Uterus (tissue), 4 donors: ENCODE results near the gene PAQR4. TPM values are rescaled to one million over a fixed set of nuclear protein-coding genes. Genes with fewer than 3 reads are reported as not detected.

Experiments
- DNase-seq, 2 donors: peaks; one replicate each; pipeline ENCODE4 v3.0.0-alpha.2; 2019 to 2020
- H3K27ac ChIP-seq, 2 donors: fragments of 200-600 bp; sonication (generic); 1 replicate in 1 of 2; 2 replicates in 1 of 2; pipeline ENCODE4 v1.5.1; 2016 to 2018
- H3K27me3 ChIP-seq, 2 donors: fragments of 200-600 bp; sonication (generic); one replicate each; pipeline ENCODE4 v1.5.1; 2018 to 2019; ENCODE audit warnings: control low read depth in 1 of 2
- H3K36me3 ChIP-seq, 2 donors: fragments of 200-600 bp; sonication (generic); one replicate each; pipeline ENCODE4 v1.5.1; 2019; ENCODE audit warnings: control low read depth in 1 of 2
- H3K4me1 ChIP-seq, 2 donors: fragments of 200-600 bp; sonication (generic); one replicate each; pipeline ENCODE4 v1.5.1; 2018 to 2019; ENCODE audit warnings: control low read depth in 1 of 2
- H3K4me3 ChIP-seq, 2 donors: fragments of 200-600 bp; sonication (generic); 1 replicate in 1 of 2; 2 replicates in 1 of 2; pipeline ENCODE4 v1.5.1; 2018 to 2019; ENCODE audit warnings: mild to moderate bottlenecking in 1 of 2
- H3K9me3 ChIP-seq, 2 donors: fragments of 200-600 bp; sonication (generic); one replicate each; pipeline ENCODE4 v1.5.1; 2019; ENCODE audit warnings: control low read depth in 1 of 2
- POLR2A ChIP-seq, 2 donors: fragments of 450-650 bp; IDR thresholded peaks; one replicate each; pipeline ENCODE4 v1.6.1; 2016; ENCODE audit warnings: antibody characterized with exemption in 2 of 2, mild to moderate bottlenecking in 1 of 2, moderate library complexity in 1 of 2
- intact Hi-C: fragments of 100-400 bp; cut with DNase I; formaldehyde crosslinking; loops from one replicate; pipeline ENCODE4 v1.15.1; 2023; ENCODE audit warnings: low total_unique reads
- small RNA-seq: library from RNA; depleted of rRNA; stranded (forward); fragments of <200 nt; gene quantifications from one replicate; pipeline ENCODE3, GENCODE V24; 2016
- total RNA-seq, 4 donors: library from RNA; depleted of rRNA in 3 of 4; stranded (reverse); fragments of >200 nt in 3 of 4; gene quantifications; one replicate each; pipeline versions ENCODE4 v1.1.0 to v1.2.4, GENCODE V29; 2014 to 2023
- TF ChIP-seq, protein P1 (sequence below), 4 experiments: fragments of 200-600 bp in 2 of 4; fragments of 450-650 bp in 2 of 4; sonication (generic) in 2 of 4; IDR thresholded peaks; one replicate each; pipeline ENCODE4 v1.5.1; 2016 to 2019; ENCODE audit warnings: antibody characterized with exemption in 4 of 4, mild to moderate bottlenecking in 2 of 4, moderate library complexity in 1 of 4
- donor health status: DM: yes; HTN: yes; CAD: no.

Gene PAQR4
- total RNA-seq, 4 donors from 2014 or later = 0.26 to 4.8 (median 2.5) TPM

DNA sequence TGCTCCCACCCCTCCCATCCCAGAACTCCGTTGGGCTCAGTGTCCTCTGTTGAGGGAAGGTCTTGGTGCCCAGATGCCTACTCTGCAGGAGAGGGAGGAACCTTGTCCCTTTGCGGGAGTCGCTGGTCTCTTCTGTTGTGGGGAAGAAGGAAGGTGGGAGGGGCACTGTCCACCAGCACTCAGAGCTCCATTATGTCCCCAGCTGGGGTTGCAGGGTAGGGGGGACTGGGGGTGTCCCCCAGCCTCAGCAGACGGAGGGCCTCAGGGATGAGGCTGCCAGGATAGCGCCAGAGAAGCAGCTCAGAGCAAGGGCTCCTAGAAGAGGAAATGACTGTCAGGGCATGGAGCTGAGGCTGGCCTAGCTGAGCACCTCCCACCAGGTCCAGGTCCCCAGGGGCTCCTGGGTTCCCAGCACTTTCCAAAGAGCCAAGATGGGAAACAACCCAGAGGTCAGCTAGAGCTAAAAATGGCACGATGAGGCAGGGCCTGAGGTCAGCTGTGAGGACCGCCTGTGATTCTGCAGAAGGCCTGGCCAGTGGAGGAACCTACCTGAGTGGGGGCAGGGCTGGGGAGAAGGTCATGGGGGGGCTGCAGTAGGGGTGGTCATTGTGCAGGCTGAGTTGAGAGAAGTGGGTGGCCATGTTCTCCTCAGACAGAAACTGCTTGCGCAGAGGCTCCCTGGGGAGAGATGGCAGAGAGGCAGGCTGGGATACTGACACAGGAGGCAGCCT, 53.7 kb downstream of the PAQR4 start:
- H3K4me1 ChIP-seq = peaks cover 0 to 18% of the 10 kb centered on the region in 2 donors
- peak overlapping the region; percentile 94 to 95 for H3K27ac ChIP-seq
- peak; percentile 46 to 52 for DNase-seq
- no peaks in the 10 kb centered on the region for H3K36me3 ChIP-seq
- H3K9me3 ChIP-seq = no peaks in the 10 kb centered on the region
- H3K4me3 ChIP-seq = peak overlapping the region; percentile 63 to 78
- H3K27me3 ChIP-seq = peaks cover 0 to 9% of the 10 kb centered on the region in 2 donors
- TF ChIP-seq, protein P1, sequence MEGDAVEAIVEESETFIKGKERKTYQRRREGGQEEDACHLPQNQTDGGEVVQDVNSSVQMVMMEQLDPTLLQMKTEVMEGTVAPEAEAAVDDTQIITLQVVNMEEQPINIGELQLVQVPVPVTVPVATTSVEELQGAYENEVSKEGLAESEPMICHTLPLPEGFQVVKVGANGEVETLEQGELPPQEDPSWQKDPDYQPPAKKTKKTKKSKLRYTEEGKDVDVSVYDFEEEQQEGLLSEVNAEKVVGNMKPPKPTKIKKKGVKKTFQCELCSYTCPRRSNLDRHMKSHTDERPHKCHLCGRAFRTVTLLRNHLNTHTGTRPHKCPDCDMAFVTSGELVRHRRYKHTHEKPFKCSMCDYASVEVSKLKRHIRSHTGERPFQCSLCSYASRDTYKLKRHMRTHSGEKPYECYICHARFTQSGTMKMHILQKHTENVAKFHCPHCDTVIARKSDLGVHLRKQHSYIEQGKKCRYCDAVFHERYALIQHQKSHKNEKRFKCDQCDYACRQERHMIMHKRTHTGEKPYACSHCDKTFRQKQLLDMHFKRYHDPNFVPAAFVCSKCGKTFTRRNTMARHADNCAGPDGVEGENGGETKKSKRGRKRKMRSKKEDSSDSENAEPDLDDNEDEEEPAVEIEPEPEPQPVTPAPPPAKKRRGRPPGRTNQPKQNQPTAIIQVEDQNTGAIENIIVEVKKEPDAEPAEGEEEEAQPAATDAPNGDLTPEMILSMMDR (IDR thresholded peaks at IDR 0.05) = no peak
- TF ChIP-seq POLR2A (IDR thresholded peaks at IDR 0.05) = no peak
- intact Hi-C loops = no loop called here

Small RNAs within 50 kb of the gene (small RNA-seq; reads per million reads assigned to genes)
- not detected for gene LINC00514

Other genes with a start within 250 kb of the PAQR4 start
- gene PRSS27, start 249.1 kb upstream of the PAQR4 start, total RNA-seq = 1 to 10 TPM in 1 of 4 donors, under 1 TPM in 1, not detected in 2; 0.83 to 1.3 TPM
- gene SRRM2, start 216.7 kb upstream of the PAQR4 start, total RNA-seq = 100 to 1,000 TPM in 3 of 4 donors, 10 to 100 TPM in 1; 92.7 to 900 (median 121) TPM
- 100 to 1,000 TPM in 3 of 4 donors, 10 to 100 TPM in 1; 88.4 to 524 (median 219) TPM for gene ELOB, start 192.1 kb upstream of the PAQR4 start, total RNA-seq
- under 1 TPM in 1 of 4 donors, not detected in 3; 0.21 TPM for gene PRSS33, start 181.8 kb upstream of the PAQR4 start, total RNA-seq
- not detected for gene PRSS41, start 170.9 kb upstream of the PAQR4 start, total RNA-seq
- gene PRSS21, start 152.1 kb upstream of the PAQR4 start, total RNA-seq = not detected
- 10 to 100 TPM in 1 of 4 donors, 1 to 10 TPM in 1, not detected in 2; 1.3 to 15.9 TPM for gene ZG16B, start 139.0 kb upstream of the PAQR4 start, total RNA-seq
- 1 to 10 TPM in 1 of 4 donors, under 1 TPM in 1, not detected in 2; 0.46 to 2.4 TPM for gene PRSS22, start 111.2 kb upstream of the PAQR4 start, total RNA-seq
- gene FLYWCH2, start 86.1 kb upstream of the PAQR4 start, total RNA-seq = 100 to 1,000 TPM in 1 of 4 donors, 10 to 100 TPM in 3; 27.9 to 223 (median 40.9) TPM
- gene FLYWCH1, start 57.4 kb upstream of the PAQR4 start, total RNA-seq = 10 to 100 TPM; 11.5 to 62.3 (median 27.2) TPM
- under 1 TPM in 1 of 4 donors, not detected in 3; 0.41 TPM for gene KREMEN2, start 5.1 kb upstream of the PAQR4 start, total RNA-seq
- 1 to 10 TPM in 1 of 4 donors, not detected in 3; 6.1 TPM for gene PKMYT1, start 11.1 kb downstream of the PAQR4 start, total RNA-seq
- 1 to 10 TPM in 1 of 4 donors, under 1 TPM in 1, not detected in 2; 0.21 to 1.8 TPM for gene CLDN9, start 43.6 kb downstream of the PAQR4 start, total RNA-seq
- gene CLDN6, start 48.8 kb downstream of the PAQR4 start, total RNA-seq = 1 to 10 TPM in 1 of 4 donors, not detected in 3; 4.1 TPM
- 10 to 100 TPM; 12.6 to 76.2 (median 24.0) TPM for gene TNFRSF12A, start 51.0 kb downstream of the PAQR4 start, total RNA-seq
- 10 to 100 TPM in 3 of 4 donors, 1 to 10 TPM in 1; 3.6 to 67.5 (median 25.4) TPM for gene HCFC1R1, start 54.6 kb downstream of the PAQR4 start, total RNA-seq
- gene THOC6, start 54.7 kb downstream of the PAQR4 start, total RNA-seq = 10 to 100 TPM in 3 of 4 donors, 1 to 10 TPM in 1; 3.8 to 29.0 (median 22.3) TPM
- gene BICDL2, start 67.6 kb downstream of the PAQR4 start, total RNA-seq = 1 to 10 TPM in 1 of 4 donors, under 1 TPM in 2, not detected in 1; 0.26 to 1.9 (median 0.29) TPM
- gene MMP25, start 77.2 kb downstream of the PAQR4 start, total RNA-seq = 1 to 10 TPM in 1 of 4 donors, under 1 TPM in 1, not detected in 2; 0.21 to 1.1 TPM
- 10 to 100 TPM in 3 of 4 donors, 1 to 10 TPM in 1; 7.5 to 37.1 (median 20.9) TPM for gene IL32, start 96.3 kb downstream of the PAQR4 start, total RNA-seq
- gene ZSCAN10, start 129.9 kb downstream of the PAQR4 start, total RNA-seq = not detected
- gene ZNF205, start 143.2 kb downstream of the PAQR4 start, total RNA-seq = 10 to 100 TPM; 12.9 to 26.9 (median 18.3) TPM
- 100 to 1,000 TPM in 1 of 4 donors, 10 to 100 TPM in 1, 1 to 10 TPM in 1, under 1 TPM in 1; 0.77 to 101 (median 11.1) TPM for gene ZNF213, start 165.7 kb downstream of the PAQR4 start, total RNA-seq
- gene OR1F1, start 218.9 kb downstream of the PAQR4 start, total RNA-seq = not detected